ENCODE data around the gene FOXS1. TPM values are rescaled to one million over a fixed set of nuclear protein-coding genes. Genes with fewer than 3 reads are reported as not detected.

The FOXS1 gene
- total RNA-seq, 1 experiment from 2014 or later = not detected

DNA sequence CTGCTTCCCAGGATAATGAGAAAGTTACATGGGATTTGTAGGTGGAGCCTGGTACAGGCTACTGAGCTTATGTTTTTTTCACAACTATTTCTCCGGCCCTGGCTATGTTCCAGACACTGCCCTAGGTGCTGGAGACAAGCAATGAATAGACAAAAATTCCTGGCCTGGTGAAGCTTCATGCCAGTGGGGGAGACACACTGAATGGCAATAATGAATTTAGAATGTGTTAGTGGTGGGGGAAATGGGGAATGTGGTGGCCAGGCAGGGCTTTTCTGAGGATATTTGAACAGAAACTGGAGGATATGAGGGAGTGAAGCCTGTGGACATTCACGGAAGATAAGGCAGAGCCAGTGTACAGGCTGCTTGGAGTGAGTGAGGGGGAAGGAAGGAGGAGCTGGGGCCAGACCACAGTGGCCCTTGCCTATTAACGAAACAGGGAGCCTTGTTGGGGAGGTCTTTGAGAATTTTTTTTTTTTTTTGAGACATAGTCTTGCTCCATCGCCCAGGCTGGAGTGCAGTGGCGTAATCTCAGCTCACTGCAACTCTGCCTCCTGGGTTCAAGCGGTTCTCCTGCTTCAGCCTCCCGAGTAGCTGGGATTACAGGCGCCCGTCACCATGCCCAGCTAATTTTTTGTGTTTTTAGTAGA, 6.6 kb downstream of the FOXS1 start:
- ChIA-PET CTCF (interaction anchor here (0.6 kb wide), 1 partner anchor 107 kb away, joined by 4 read pairs; no protein-coding TSS in a partner anchor), POLR2A (ENCODE audit: unreplicated experiment) (no interaction called here)
- 0 out of 2 replicates have a peak, but pooled peaks cover 3% of the 10 kb centered on the region for H4K20me1 ChIP-seq (ENCODE audit: low read length)
- peaks cover 37% of the 10 kb centered on the region for H3K4me1 ChIP-seq (ENCODE audit: insufficient read depth, low read length)
- no peaks in the 10 kb centered on the region for H3K9me3 ChIP-seq (ENCODE audit: low read length)
- no peaks in the 10 kb centered on the region for H3K9me2 ChIP-seq (replicated peaks; ENCODE audit: low read length)
- intact Hi-C loops (cut with micrococcal nuclease) = loop anchor here (5.0 kb wide), 1 partner anchor 111 kb away; no protein-coding TSS in a partner anchor
- no peaks in the 10 kb centered on the region for H3K27me3 ChIP-seq (ENCODE audit: low read length)
- no peaks in the 10 kb centered on the region for H3F3A ChIP-seq (ENCODE audit: low read length, unreplicated experiment)
- no peak overlapping the region for H3K9ac ChIP-seq (ENCODE audit: low read length)
- H3K79me2 ChIP-seq (ENCODE audit: low read length) = no peaks in the 10 kb centered on the region
- DNase-seq (no peak), ATAC-seq (no peak)
- TF ChIP-seq CTCF (conservative IDR thresholded peaks at IDR 0.05; ENCODE audit: low read depth, low read length) (no peak), EZH2phosphoT487 (IDR thresholded peaks at IDR 0.05; ENCODE audit: borderline replicate concordance, low read length) (no peak), EZH2 (IDR thresholded peaks at IDR 0.05; ENCODE audit: low read length, unreplicated experiment) (no peak)
- H3K4me3 ChIP-seq (ENCODE audit: low read length) = no peak overlapping the region
- no peak overlapping the region for H2AFZ ChIP-seq (ENCODE audit: low read length)
- H3K36me3 ChIP-seq (ENCODE audit: low read depth, low read length) = no peaks in the 10 kb centered on the region
- BruUV-seq (replicated peaks) = no TSS peak
- no peak overlapping the region for H3K27ac ChIP-seq (ENCODE audit: low read length)
- H3K4me2 ChIP-seq (ENCODE audit: low read length) = no peak overlapping the region

DNA sequence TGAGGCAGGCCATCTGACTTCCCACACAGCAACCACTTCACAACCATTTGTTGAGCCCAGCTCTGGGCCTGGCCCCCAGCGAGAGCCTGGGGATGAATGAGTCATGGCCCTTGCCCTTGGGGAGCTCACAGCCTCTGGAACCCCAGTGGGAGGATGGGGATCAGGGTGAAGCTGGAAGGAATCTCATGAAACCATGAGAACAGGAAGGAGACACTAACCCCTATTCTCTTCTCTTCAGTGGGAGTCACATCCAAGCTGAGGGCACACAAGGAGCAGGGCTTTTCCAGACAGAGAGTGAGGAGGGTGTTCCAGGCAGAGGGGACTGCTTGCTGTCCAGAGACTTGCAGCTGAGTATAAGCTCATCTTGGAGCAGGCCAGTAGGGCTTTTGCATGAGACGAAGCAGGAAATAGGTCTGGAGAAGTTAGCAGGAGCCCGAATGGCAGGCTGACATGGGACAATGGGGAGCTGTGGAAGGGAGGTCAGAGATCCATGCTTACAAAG, 7.5 kb downstream of the FOXS1 start:
- Histone ChIP-seq H4K20me1 (ENCODE audit: low read length) (0 out of 2 replicates have a peak, but pooled peaks cover 3% of the 10 kb centered on the region), H3K27me3 (ENCODE audit: low read length) (no peaks in the 10 kb centered on the region), H3F3A (ENCODE audit: low read length, unreplicated experiment) (no peaks in the 10 kb centered on the region), H3K27ac (ENCODE audit: low read length) (no peak overlapping the region), H3K9ac (ENCODE audit: low read length) (no peak overlapping the region), H3K36me3 (ENCODE audit: low read depth, low read length) (no peaks in the 10 kb centered on the region), H3K4me2 (ENCODE audit: low read length) (no peak overlapping the region), H3K9me3 (ENCODE audit: low read length) (no peaks in the 10 kb centered on the region), H3K9me2 (replicated peaks; ENCODE audit: low read length) (no peaks in the 10 kb centered on the region), H3K4me1 (ENCODE audit: insufficient read depth, low read length) (peaks cover 34% of the 10 kb centered on the region), H2AFZ (ENCODE audit: low read length) (no peak overlapping the region), H3K4me3 (ENCODE audit: low read length) (no peak overlapping the region), H3K79me2 (ENCODE audit: low read length) (no peaks in the 10 kb centered on the region)
- TF ChIP-seq EZH2phosphoT487 (IDR thresholded peaks at IDR 0.05; ENCODE audit: borderline replicate concordance, low read length) (no peak), EZH2 (IDR thresholded peaks at IDR 0.05; ENCODE audit: low read length, unreplicated experiment) (no peak), CTCF (conservative IDR thresholded peaks at IDR 0.05; ENCODE audit: low read depth, low read length) (no peak)
- ATAC-seq (no peak), DNase-seq (no peak)
- BruUV-seq (replicated peaks) = no TSS peak
- intact Hi-C loops (cut with micrococcal nuclease) = loop anchor here (5.0 kb wide), 1 partner anchor 111 kb away; no protein-coding TSS in a partner anchor
- CTCF ChIA-PET = no interaction called here
- POLR2A ChIA-PET (ENCODE audit: unreplicated experiment) = no interaction called here
